ENCODE measurements around the gene SPRR1B. TPM values are rescaled to one million over a fixed set of nuclear protein-coding genes. Genes with fewer than 3 reads are reported as not detected.

SPRR1B gene
- total and polyA plus RNA-seq, 10 of the 15 experiments (the other 5 are each of a cell fraction or from before 2014, with no cell fraction given), result not detected

DNA sequence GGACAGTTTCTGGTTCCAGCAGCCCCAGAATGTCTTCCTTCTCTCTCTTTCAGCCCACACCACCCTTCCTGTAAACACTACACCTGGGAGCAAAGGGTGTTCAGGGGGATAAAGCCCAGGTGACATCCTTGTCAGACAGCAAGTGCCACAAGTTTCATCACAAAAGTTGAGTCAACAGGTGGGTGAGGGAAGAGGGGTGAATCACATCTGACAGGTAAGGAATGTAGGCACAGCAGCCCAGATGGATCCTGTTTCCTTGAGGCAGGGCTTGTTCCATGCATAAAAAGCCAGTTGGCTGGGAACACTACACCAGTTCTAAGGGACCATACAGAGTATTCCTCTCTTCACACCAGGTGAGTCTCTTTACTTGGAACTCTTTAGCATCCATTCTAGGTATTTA is at the start of gene SPRR1B (continued):
- no peak for TF ChIP-seq MXI1 (IDR thresholded peaks at IDR 0.05; ENCODE audit: low read depth, low read length)
- TF ChIP-seq HCFC1 (IDR thresholded peaks at IDR 0.05; ENCODE audit: low read length), result no peak

DNA sequence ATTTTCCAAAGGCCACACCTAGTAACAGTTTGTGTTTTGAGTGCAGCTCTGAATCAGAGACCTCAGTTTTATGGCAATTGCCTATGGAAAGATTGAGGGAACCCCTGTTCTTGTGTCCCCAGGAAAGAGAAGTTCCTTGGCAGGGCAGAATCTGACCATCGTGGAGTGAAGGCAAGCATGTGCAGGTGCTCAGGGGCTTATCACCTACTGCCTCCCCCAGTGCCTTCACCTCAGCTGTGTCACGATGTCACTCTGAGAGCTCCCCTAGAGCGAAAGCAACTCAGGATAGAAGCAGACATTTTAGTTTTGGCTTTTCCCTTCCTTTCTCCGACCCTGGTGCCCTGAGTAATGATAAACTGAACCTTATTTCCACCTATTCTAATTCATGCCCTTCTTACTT is 48.9 kb upstream of the SPRR1B start:
- no peaks in the 10 kb centered on the region for H3K4me1 ChIP-seq (ENCODE audit: control insufficient read depth, insufficient read depth, low read length)
- in situ Hi-C loops (cut with MboI) (no loop called here), intact Hi-C loops (cut with micrococcal nuclease; ENCODE audit: unreplicated experiment) (no loop called here)
- no peaks in the 10 kb centered on the region for H3K79me2 ChIP-seq (ENCODE audit: control insufficient read depth, insufficient read depth, low read length)
- no peaks in the 10 kb centered on the region; the same call in 1 of the 2 replicates for H4K20me1 ChIP-seq (ENCODE audit: control insufficient read depth, insufficient read depth)
- WGBS (ENCODE audit: insufficient coverage, insufficient replicate concordance, low lambda C conversion rate, missing lambda C conversion rate), result 9% methylated on average over 4 of the region's 4 CpGs
- TF ChIP-seq ZNF384 (IDR thresholded peaks at IDR 0.05; ENCODE audit: borderline replicate concordance, low read depth, low read length), result no peak
- TF ChIP-seq BACH1 (IDR thresholded peaks at IDR 0.05; ENCODE audit: borderline replicate concordance), result no peak
- TF ChIP-seq MEF2A (IDR thresholded peaks at IDR 0.05; ENCODE audit: insufficient read depth, low read depth, low read length), result no peak
- TF ChIP-seq JUND (IDR thresholded peaks at IDR 0.05; ENCODE audit: low read depth, low read length), result no peak
- no peak for TF ChIP-seq NFYB (IDR thresholded peaks at IDR 0.05; ENCODE audit: insufficient read depth, low read depth, low read length)
- no peak for TF ChIP-seq MYC (IDR thresholded peaks at IDR 0.05; ENCODE audit: insufficient read depth, insufficient read length, insufficient replicate concordance, low read length, severe bottlenecking)
- TF ChIP-seq ZNF207 (IDR thresholded peaks at IDR 0.05; ENCODE audit: borderline replicate concordance), result no peak
- TF ChIP-seq, protein P1, sequence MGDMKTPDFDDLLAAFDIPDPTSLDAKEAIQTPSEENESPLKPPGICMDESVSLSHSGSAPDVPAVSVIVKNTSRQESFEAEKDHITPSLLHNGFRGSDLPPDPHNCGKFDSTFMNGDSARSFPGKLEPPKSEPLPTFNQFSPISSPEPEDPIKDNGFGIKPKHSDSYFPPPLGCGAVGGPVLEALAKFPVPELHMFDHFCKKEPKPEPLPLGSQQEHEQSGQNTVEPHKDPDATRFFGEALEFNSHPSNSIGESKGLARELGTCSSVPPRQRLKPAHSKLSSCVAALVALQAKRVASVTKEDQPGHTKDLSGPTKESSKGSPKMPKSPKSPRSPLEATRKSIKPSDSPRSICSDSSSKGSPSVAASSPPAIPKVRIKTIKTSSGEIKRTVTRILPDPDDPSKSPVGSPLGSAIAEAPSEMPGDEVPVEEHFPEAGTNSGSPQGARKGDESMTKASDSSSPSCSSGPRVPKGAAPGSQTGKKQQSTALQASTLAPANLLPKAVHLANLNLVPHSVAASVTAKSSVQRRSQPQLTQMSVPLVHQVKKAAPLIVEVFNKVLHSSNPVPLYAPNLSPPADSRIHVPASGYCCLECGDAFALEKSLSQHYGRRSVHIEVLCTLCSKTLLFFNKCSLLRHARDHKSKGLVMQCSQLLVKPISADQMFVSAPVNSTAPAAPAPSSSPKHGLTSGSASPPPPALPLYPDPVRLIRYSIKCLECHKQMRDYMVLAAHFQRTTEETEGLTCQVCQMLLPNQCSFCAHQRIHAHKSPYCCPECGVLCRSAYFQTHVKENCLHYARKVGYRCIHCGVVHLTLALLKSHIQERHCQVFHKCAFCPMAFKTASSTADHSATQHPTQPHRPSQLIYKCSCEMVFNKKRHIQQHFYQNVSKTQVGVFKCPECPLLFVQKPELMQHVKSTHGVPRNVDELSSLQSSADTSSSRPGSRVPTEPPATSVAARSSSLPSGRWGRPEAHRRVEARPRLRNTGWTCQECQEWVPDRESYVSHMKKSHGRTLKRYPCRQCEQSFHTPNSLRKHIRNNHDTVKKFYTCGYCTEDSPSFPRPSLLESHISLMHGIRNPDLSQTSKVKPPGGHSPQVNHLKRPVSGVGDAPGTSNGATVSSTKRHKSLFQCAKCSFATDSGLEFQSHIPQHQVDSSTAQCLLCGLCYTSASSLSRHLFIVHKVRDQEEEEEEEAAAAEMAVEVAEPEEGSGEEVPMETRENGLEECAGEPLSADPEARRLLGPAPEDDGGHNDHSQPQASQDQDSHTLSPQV (IDR thresholded peaks at IDR 0.05), result no peak
- TF ChIP-seq, protein P2, sequence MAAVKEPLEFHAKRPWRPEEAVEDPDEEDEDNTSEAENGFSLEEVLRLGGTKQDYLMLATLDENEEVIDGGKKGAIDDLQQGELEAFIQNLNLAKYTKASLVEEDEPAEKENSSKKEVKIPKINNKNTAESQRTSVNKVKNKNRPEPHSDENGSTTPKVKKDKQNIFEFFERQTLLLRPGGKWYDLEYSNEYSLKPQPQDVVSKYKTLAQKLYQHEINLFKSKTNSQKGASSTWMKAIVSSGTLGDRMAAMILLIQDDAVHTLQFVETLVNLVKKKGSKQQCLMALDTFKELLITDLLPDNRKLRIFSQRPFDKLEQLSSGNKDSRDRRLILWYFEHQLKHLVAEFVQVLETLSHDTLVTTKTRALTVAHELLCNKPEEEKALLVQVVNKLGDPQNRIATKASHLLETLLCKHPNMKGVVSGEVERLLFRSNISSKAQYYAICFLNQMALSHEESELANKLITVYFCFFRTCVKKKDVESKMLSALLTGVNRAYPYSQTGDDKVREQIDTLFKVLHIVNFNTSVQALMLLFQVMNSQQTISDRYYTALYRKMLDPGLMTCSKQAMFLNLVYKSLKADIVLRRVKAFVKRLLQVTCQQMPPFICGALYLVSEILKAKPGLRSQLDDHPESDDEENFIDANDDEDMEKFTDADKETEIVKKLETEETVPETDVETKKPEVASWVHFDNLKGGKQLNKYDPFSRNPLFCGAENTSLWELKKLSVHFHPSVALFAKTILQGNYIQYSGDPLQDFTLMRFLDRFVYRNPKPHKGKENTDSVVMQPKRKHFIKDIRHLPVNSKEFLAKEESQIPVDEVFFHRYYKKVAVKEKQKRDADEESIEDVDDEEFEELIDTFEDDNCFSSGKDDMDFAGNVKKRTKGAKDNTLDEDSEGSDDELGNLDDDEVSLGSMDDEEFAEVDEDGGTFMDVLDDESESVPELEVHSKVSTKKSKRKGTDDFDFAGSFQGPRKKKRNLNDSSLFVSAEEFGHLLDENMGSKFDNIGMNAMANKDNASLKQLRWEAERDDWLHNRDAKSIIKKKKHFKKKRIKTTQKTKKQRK (IDR thresholded peaks at IDR 0.05; ENCODE audit: low read depth, low read length), result no peak
- H3K27me3 ChIP-seq (replicated peaks in 1 of 2; ENCODE audit: control insufficient read depth in 2 of 2, insufficient read depth in 2 of 2, low read length in 1 of 2), result no peaks in the 10 kb centered on the region
- ChIA-PET RAD21 (ENCODE audit: unreplicated experiment) (no interaction called here), POLR2A (no interaction called here), SMC1A (ENCODE audit: uncharacterized antibody, unreplicated experiment) (interaction anchor here (1.0 kb wide), 1 partner anchor 17 kb away, joined by 4 read pairs; no protein-coding TSS in a partner anchor), CTCF (no interaction called here)
- no TSS peak for BruUV-seq (replicated peaks)
- H3K4me2 ChIP-seq (ENCODE audit: control insufficient read depth, insufficient read depth), result no peak overlapping the region
- H3K36me3 ChIP-seq (ENCODE audit: control insufficient read depth in 2 of 2, insufficient read depth in 2 of 2, low read length in 1 of 2), result no peaks in the 10 kb centered on the region
- H2AFZ ChIP-seq (ENCODE audit: control insufficient read depth, low read depth, low read length), result no peak overlapping the region
- no peak overlapping the region for H3K27ac ChIP-seq (ENCODE audit: control insufficient read depth, insufficient read depth)
- FAIRE-seq (no peak), ATAC-seq (no peak), DNase-seq (ENCODE audit: low read depth, low spot score) (no peak)
- H3K4me3 ChIP-seq, result no peak overlapping the region
- no peak overlapping the region for H3K9ac ChIP-seq (ENCODE audit: control insufficient read depth, insufficient read depth, low read length)
- H3K9me3 ChIP-seq (replicated peaks; ENCODE audit: control insufficient read depth, insufficient read depth, low read length), result no peaks in the 10 kb centered on the region
